ENCODE data around the gene MRPS9.

MRPS9 gene

GRCh38 chr2:105038383-105039061, 653 bp downstream of the MRPS9 start:
- H3K4me1 Mint-ChIP-seq, result peaks cover 38% of the 10 kb centered on the region
- DNase-seq, result no peak
- peak overlapping the region; percentile 91 for H3K4me3 Mint-ChIP-seq
- H3K36me3 Mint-ChIP-seq (ENCODE audit: low read depth), result peaks cover 22% of the 10 kb centered on the region
- H3K9me3 Mint-ChIP-seq, result peaks cover 5% of the 10 kb centered on the region
- TF ChIP-seq, protein P1, sequence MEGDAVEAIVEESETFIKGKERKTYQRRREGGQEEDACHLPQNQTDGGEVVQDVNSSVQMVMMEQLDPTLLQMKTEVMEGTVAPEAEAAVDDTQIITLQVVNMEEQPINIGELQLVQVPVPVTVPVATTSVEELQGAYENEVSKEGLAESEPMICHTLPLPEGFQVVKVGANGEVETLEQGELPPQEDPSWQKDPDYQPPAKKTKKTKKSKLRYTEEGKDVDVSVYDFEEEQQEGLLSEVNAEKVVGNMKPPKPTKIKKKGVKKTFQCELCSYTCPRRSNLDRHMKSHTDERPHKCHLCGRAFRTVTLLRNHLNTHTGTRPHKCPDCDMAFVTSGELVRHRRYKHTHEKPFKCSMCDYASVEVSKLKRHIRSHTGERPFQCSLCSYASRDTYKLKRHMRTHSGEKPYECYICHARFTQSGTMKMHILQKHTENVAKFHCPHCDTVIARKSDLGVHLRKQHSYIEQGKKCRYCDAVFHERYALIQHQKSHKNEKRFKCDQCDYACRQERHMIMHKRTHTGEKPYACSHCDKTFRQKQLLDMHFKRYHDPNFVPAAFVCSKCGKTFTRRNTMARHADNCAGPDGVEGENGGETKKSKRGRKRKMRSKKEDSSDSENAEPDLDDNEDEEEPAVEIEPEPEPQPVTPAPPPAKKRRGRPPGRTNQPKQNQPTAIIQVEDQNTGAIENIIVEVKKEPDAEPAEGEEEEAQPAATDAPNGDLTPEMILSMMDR (IDR thresholded peaks at IDR 0.05), result no peak
- no peaks in the 10 kb centered on the region for H3K27me3 Mint-ChIP-seq (ENCODE audit: low read depth, poor library complexity)
- H3K27ac Mint-ChIP-seq, result peak overlapping the region; percentile 76

DNA sequence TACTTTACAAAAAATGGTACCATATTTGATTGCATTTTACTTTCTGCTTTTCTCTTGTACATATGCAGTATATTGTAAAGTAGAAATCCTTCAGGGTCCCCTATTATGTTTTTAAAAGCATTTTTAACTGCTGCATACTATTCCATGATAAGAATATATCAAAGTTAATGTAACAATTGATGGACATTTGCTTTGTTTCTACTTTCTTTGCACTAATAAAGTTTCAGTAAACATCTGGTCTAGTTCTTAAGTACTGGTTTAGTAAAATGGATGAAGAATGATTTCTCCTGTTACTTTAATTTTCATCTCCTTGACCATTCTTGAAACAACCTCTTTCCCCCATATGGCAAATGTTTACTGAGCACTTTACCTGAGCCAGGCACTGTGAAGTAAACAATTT, 1.7 kb downstream of the MRPS9 start:
- no peak overlapping the region for H3K27ac Mint-ChIP-seq

DNA sequence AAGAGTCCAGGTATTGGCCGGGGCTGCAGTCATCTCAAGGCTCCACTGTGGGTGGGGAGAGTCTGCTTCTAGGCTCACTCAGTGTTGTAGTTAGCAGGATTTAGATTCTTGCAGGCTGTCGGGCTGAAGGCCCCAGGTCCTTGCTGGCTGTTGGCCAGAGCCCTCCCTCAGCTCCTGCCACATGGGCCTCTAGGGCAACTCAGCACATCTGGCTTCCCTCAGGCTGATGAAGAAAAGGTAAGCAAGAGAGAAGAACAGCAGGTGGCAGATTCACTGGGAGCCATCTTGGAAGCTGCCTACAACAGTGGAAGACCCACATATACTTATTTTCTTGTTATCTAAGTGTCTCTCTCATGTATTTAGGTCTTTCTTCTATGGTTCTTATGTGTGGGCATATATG, 4.3 kb downstream of the MRPS9 start:
- peaks cover under 1% of the 10 kb centered on the region for H3K9me3 Mint-ChIP-seq
- H3K36me3 Mint-ChIP-seq (ENCODE audit: low read depth), result peaks cover 43% of the 10 kb centered on the region
- H3K27ac Mint-ChIP-seq, result no peak overlapping the region
- no peak overlapping the region for H3K4me3 Mint-ChIP-seq
- TF ChIP-seq, protein P1 (IDR thresholded peaks at IDR 0.05), result no peak
- no peak for DNase-seq
- no peaks in the 10 kb centered on the region for H3K27me3 Mint-ChIP-seq (ENCODE audit: low read depth, poor library complexity)
- H3K4me1 Mint-ChIP-seq, result peaks cover 29% of the 10 kb centered on the region

More for the DNA sequence above, 1.7 kb downstream of the MRPS9 start:
- no peak for DNase-seq
- peak overlapping the region; percentile 91 for H3K4me3 Mint-ChIP-seq
- H3K9me3 Mint-ChIP-seq, result peaks cover 5% of the 10 kb centered on the region
- TF ChIP-seq, protein P1 (IDR thresholded peaks at IDR 0.05), result no peak
- H3K27me3 Mint-ChIP-seq (ENCODE audit: low read depth, poor library complexity), result no peaks in the 10 kb centered on the region
- peaks cover 38% of the 10 kb centered on the region for H3K4me1 Mint-ChIP-seq
- H3K36me3 Mint-ChIP-seq (ENCODE audit: low read depth), result peaks cover 23% of the 10 kb centered on the region

- Mint-ChIP-seq H3K27me3 (ENCODE audit: low read depth, poor library complexity) (no peaks in the 10 kb centered on the region), H3K36me3 (ENCODE audit: low read depth) (peaks cover 66% of the 10 kb centered on the region), H3K4me3 (no peak overlapping the region), H3K9me3 (peaks cover 40% of the 10 kb centered on the region), H3K27ac (no peak overlapping the region), H3K4me1 (peaks cover 13% of the 10 kb centered on the region)
- TF ChIP-seq, protein P1 (IDR thresholded peaks at IDR 0.05), result no peak
- DNase-seq, result no peak
Observed at GRCh38 chr2:105052773-105053172, 14.9 kb downstream of the MRPS9 start.

- no peak for DNase-seq
- Mint-ChIP-seq H3K4me1 (peaks cover 13% of the 10 kb centered on the region), H3K9me3 (peaks cover 24% of the 10 kb centered on the region), H3K27ac (no peak overlapping the region), H3K36me3 (ENCODE audit: low read depth) (peaks cover 69% of the 10 kb centered on the region), H3K4me3 (no peak overlapping the region), H3K27me3 (ENCODE audit: low read depth, poor library complexity) (no peaks in the 10 kb centered on the region)
- TF ChIP-seq, protein P1 (IDR thresholded peaks at IDR 0.05), result no peak
Observed at GRCh38 chr2:105055613-105056012, 17.7 kb downstream of the MRPS9 start.

- Mint-ChIP-seq H3K27ac (peak overlapping the region; percentile 25), H3K4me3 (no peak overlapping the region), H3K36me3 (ENCODE audit: low read depth) (peaks cover 64% of the 10 kb centered on the region), H3K9me3 (peaks cover 18% of the 10 kb centered on the region), H3K27me3 (ENCODE audit: low read depth, poor library complexity) (no peaks in the 10 kb centered on the region), H3K4me1 (peaks cover 13% of the 10 kb centered on the region)
- no peak for DNase-seq
- TF ChIP-seq, protein P1 (IDR thresholded peaks at IDR 0.05), result no peak
Observed at GRCh38 chr2:105056245-105056644, 18.4 kb downstream of the MRPS9 start.

Data from nephron progenitor cell (in vitro differentiated cells).